ENCODE data around the gene STXBP6. TPM values are rescaled to one million over a fixed set of nuclear protein-coding genes. Genes with fewer than 3 reads are reported as not detected.
A peak's percentile ranks its signal among the peaks of the same experiment; 100 is the strongest.

STXBP6 gene
- total RNA-seq, 1 donor from 2014 or later: 11.0 TPM

DNA sequence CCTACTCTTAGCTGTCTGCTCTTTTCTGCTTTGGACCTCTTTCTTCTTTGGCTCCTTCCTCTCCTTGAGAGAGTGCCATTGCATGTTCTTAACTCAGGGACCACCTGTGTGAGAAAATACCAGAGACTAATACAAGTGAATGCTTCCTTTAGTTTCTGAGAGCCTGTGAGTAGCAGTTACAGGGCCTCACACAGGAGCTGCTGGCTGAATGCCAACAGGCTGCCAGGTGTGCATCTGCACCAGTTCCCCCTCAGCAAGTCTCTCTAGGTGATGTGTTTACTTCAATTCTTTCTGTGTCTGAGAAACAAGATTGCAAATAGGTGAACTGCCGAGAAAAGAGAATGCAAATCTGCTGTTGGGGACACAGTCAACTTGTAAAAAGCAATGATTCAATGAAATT, 108.2 kb downstream of the STXBP6 start:
- no peaks in the 10 kb centered on the region for H3K9me3 ChIP-seq (ENCODE audit: low read depth)
- no peak for DNase-seq (ENCODE audit: low spot score)
- H3K9ac ChIP-seq: no peak overlapping the region
- TF ChIP-seq, protein P1, sequence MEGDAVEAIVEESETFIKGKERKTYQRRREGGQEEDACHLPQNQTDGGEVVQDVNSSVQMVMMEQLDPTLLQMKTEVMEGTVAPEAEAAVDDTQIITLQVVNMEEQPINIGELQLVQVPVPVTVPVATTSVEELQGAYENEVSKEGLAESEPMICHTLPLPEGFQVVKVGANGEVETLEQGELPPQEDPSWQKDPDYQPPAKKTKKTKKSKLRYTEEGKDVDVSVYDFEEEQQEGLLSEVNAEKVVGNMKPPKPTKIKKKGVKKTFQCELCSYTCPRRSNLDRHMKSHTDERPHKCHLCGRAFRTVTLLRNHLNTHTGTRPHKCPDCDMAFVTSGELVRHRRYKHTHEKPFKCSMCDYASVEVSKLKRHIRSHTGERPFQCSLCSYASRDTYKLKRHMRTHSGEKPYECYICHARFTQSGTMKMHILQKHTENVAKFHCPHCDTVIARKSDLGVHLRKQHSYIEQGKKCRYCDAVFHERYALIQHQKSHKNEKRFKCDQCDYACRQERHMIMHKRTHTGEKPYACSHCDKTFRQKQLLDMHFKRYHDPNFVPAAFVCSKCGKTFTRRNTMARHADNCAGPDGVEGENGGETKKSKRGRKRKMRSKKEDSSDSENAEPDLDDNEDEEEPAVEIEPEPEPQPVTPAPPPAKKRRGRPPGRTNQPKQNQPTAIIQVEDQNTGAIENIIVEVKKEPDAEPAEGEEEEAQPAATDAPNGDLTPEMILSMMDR (IDR thresholded peaks at IDR 0.05): no peak
- no peak for TF ChIP-seq EZH2 (IDR thresholded peaks at IDR 0.05)
- no peak for TF ChIP-seq EZH2phosphoT487 (IDR thresholded peaks at IDR 0.05)
- Mint-ChIP-seq H3K4me3 (peak overlapping the region; percentile 39), H3K4me1 (peaks cover 25% of the 10 kb centered on the region), H3K9me3 (no peaks in the 10 kb centered on the region), H3K27me3 (ENCODE audit: insufficient read depth, low read depth) (peaks cover 2% of the 10 kb centered on the region), H3K36me3 (no peaks in the 10 kb centered on the region), H3K27ac (no peak overlapping the region)
- H3K27me3 ChIP-seq: no peaks in the 10 kb centered on the region
- H3K79me2 ChIP-seq (ENCODE audit: low read depth): no peaks in the 10 kb centered on the region
- H3F3A ChIP-seq (ENCODE audit: low read depth): no peaks in the 10 kb centered on the region
- no peak overlapping the region for H3K4me3 ChIP-seq
- H3K36me3 ChIP-seq: no peaks in the 10 kb centered on the region
- H3K4me1 ChIP-seq: peaks cover 12% of the 10 kb centered on the region
- H2AFZ ChIP-seq (replicated peaks): no peak overlapping the region
- H3K4me2 ChIP-seq: no peak overlapping the region
- H3K27ac ChIP-seq: no peak overlapping the region
- no peaks in the 10 kb centered on the region for H4K20me1 ChIP-seq (ENCODE audit: low read depth)

DNA sequence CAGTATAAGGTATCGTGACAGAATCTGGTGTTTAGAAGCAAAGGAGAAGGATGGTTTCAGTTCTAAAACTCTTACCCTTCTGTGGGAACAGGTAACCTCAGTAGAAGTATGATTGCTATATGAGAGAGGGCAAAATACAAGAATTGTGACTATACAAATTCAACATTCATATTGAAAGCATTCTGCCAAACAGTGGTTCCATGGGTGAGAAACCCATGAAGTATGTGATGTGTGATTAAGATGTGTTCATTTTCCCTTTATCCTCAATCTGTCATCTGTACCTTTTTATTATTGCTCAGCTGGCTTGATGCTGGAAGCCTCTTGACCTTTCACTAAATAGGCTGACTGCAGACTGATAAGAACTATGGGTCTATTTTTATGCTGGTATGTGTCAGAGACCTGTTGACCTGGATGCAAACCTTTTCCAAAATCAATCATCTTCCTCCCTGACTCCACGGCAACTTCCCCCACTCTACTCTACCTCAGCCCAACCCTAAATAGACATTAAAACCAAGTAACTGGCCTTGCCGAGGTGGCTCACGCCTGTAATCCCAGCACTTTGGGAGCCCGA, 109.6 kb downstream of the STXBP6 start:
- TF ChIP-seq EZH2phosphoT487 (IDR thresholded peaks at IDR 0.05) (no peak), EZH2 (IDR thresholded peaks at IDR 0.05) (no peak)
- TF ChIP-seq, protein P1 (IDR thresholded peaks at IDR 0.05): no peak
- H4K20me1 ChIP-seq (ENCODE audit: low read depth): no peaks in the 10 kb centered on the region
- H3K9ac ChIP-seq: no peak overlapping the region
- no peak overlapping the region for H3K27ac ChIP-seq
- no peaks in the 10 kb centered on the region for H3K27me3 ChIP-seq
- peaks cover 12% of the 10 kb centered on the region for H3K4me1 ChIP-seq
- Mint-ChIP-seq H3K4me1 (peaks cover 25% of the 10 kb centered on the region), H3K9me3 (no peaks in the 10 kb centered on the region), H3K27me3 (ENCODE audit: insufficient read depth, low read depth) (peaks cover 2% of the 10 kb centered on the region), H3K36me3 (no peaks in the 10 kb centered on the region), H3K27ac (no peak overlapping the region), H3K4me3 (no peak overlapping the region)
- no peaks in the 10 kb centered on the region for H3K79me2 ChIP-seq (ENCODE audit: low read depth)
- H3F3A ChIP-seq (ENCODE audit: low read depth): no peaks in the 10 kb centered on the region
- no peak for DNase-seq (ENCODE audit: low spot score)
- H2AFZ ChIP-seq (replicated peaks): no peak overlapping the region
- no peak overlapping the region for H3K4me2 ChIP-seq
- no peaks in the 10 kb centered on the region for H3K36me3 ChIP-seq
- no peak overlapping the region for H3K4me3 ChIP-seq
- H3K9me3 ChIP-seq (ENCODE audit: low read depth): no peaks in the 10 kb centered on the region

GRCh38 chr14:24938593-24938992, 111.4 kb downstream of the STXBP6 start:
- Histone ChIP-seq H3K9ac (no peak overlapping the region), H3K4me1 (peaks cover 12% of the 10 kb centered on the region), H3F3A (ENCODE audit: low read depth) (no peaks in the 10 kb centered on the region), H4K20me1 (ENCODE audit: low read depth) (no peaks in the 10 kb centered on the region), H3K36me3 (no peaks in the 10 kb centered on the region), H3K27ac (no peak overlapping the region), H3K79me2 (ENCODE audit: low read depth) (no peaks in the 10 kb centered on the region), H2AFZ (replicated peaks) (no peak overlapping the region), H3K27me3 (no peaks in the 10 kb centered on the region), H3K4me3 (no peak overlapping the region), H3K4me2 (no peak overlapping the region), H3K9me3 (ENCODE audit: low read depth) (no peaks in the 10 kb centered on the region)
- Mint-ChIP-seq H3K27ac (no peak overlapping the region), H3K36me3 (no peaks in the 10 kb centered on the region), H3K9me3 (no peaks in the 10 kb centered on the region), H3K4me1 (peaks cover 20% of the 10 kb centered on the region), H3K4me3 (no peak overlapping the region), H3K27me3 (ENCODE audit: insufficient read depth, low read depth) (peaks cover 2% of the 10 kb centered on the region)
- TF ChIP-seq EZH2phosphoT487 (IDR thresholded peaks at IDR 0.05) (no peak), EZH2 (IDR thresholded peaks at IDR 0.05) (no peak)
- TF ChIP-seq, protein P1 (IDR thresholded peaks at IDR 0.05): no peak
- DNase-seq (ENCODE audit: low spot score): peak; percentile 18

Data from neural progenitor cell (in vitro differentiated cells).